Measurements from ENCODE around the gene NFIL3. TPM values are rescaled to one million over a fixed set of nuclear protein-coding genes. Genes with fewer than 3 reads are reported as not detected.
A peak's percentile ranks its signal among the peaks of the same experiment; 100 is the strongest.
"Not testable (repeated sequence)": the region's sequence is repeated elsewhere in the genome, so short reads cannot be mapped to it uniquely, and the experiment has no call there.

The NFIL3 gene
- total and polyA plus RNA-seq, 2 of the 8 experiments (the other 6 are each of a cell fraction or from before 2014, with no cell fraction given) = 3.4 to 13.5 TPM

DNA sequence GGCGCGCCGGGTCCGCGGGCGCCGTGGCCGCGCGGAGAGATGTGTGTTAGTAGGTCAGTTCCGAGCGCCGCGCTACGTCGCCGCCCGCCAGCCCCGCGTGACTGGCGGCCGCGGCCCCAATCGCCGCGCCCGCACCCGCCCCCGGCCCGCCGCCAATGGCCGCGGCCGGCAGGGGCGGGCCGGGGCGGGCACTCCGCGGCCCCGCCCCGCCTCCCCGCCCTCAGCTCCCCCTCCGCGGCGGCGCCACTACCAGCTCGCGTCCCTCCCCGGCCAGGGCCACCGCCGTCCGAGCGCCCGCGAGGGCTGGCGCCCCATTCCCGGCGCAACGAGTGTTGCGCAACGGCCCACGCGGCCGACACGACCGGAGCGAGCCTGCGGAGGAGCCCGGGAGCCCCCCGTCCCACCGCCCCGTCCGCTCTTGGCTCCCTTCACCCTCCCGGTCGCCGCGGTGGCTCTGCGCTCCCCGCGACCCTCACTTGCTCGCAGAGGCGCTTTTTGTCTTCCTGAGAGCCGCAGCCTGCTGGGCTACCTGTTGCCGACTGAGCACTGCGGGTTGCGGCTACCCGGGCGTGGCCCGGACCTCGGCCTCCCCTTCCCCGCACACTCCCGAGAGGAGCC is at the start of gene NFIL3 (continued):
- TF ChIP-seq NRF1 (IDR thresholded peaks at IDR 0.05; ENCODE audit: low read depth, low read length) (no peak), CREB1 (IDR thresholded peaks at IDR 0.05) (peak; percentile 79), YY1 (IDR thresholded peaks at IDR 0.05; ENCODE audit: low read depth, low read length) (0 out of 2 replicates have a peak, but pooled peaks have one; percentile 24), PHF8 (conservative IDR thresholded peaks at IDR 0.05; ENCODE audit: low read depth, low read length) (peak; percentile 46)

DNA sequence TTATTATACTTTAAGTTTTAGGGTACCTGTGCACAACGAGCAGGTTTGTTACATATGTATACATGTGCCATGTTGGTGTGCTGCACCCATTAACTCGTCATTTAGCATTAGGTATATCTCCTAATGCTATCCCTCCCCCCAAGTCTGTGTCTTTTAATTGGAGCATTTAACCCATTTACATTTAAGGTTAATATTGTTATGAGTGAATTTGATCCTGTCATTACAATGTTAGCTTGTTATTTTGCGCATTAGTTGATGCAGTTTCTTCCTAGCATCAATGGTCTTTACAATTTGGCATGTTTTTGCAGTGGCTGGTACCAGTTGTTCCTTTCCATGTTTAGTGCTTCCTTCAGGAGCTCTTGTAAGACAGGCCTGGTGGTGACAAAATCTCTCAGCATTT is 47.9 kb upstream of the NFIL3 start:
- FAIRE-seq; H2BK12ac ChIP-seq (ENCODE audit: low read depth, low read length); H3K23me2 ChIP-seq (ENCODE audit: low read depth, low read length); H4K20me1 ChIP-seq (replicated peaks in 1 of 2; ENCODE audit: control insufficient read depth in 1 of 2, insufficient read depth in 2 of 2, low read length in 2 of 2); H3K56ac ChIP-seq (replicated peaks; ENCODE audit: insufficient read length, low read depth, low read length); H4K91ac ChIP-seq (replicated peaks; ENCODE audit: insufficient read length, low read length); H2BK5ac ChIP-seq (ENCODE audit: low read depth, low read length); H3K27me3 ChIP-seq (replicated peaks in 1 of 4; ENCODE audit: control insufficient read depth in 3 of 4, extremely low read depth in 1 of 4, insufficient read depth in 3 of 4, low read length in 3 of 4); CTCF ChIA-PET (ENCODE audit: partially characterized antibody); H3K9me3 ChIP-seq (ENCODE audit: insufficient read depth in 2 of 2, low read depth in 1 of 2, low read length in 1 of 2); H2BK120ac ChIP-seq (replicated peaks; ENCODE audit: low read depth, low read length); H4K5ac ChIP-seq (ENCODE audit: insufficient read length, low read depth, low read length); POLR2A ChIA-PET (ENCODE audit: partially characterized antibody); H3K79me1 ChIP-seq (ENCODE audit: low read depth, low read length); H2AK5ac ChIP-seq (ENCODE audit: low read depth, low read length); H3K27ac ChIP-seq (ENCODE audit: low read depth, low read length); H3K79me2 ChIP-seq (ENCODE audit: control insufficient read depth in 1 of 2, insufficient read depth in 2 of 2, low read length in 2 of 2); H2BK15ac ChIP-seq (ENCODE audit: low read length); H3K23ac ChIP-seq (ENCODE audit: insufficient read length); H3K18ac ChIP-seq (ENCODE audit: extremely low read depth, low read length); H3K4me2 ChIP-seq (ENCODE audit: insufficient read depth in 1 of 2, low read depth in 2 of 2, low read length in 2 of 2); H3K9ac ChIP-seq (replicated peaks in 1 of 4; ENCODE audit: extremely low read depth in 1 of 4, low read depth in 3 of 4, low read length in 3 of 4); H4K8ac ChIP-seq (ENCODE audit: extremely low read depth, insufficient read depth, low read length); H3K4ac ChIP-seq (replicated peaks; ENCODE audit: insufficient read length, low read depth, low read length); DNase-seq (ENCODE audit: low read depth in 1 of 2, low spot score in 2 of 2); H2BK20ac ChIP-seq (ENCODE audit: low read length); H3K4me1 ChIP-seq (replicated peaks in 1 of 4; ENCODE audit: control insufficient read depth in 3 of 4, insufficient read depth in 4 of 4, low read length in 3 of 4); H3K36me3 ChIP-seq (ENCODE audit: control insufficient read depth in 2 of 4, insufficient read depth in 4 of 4, low read length in 3 of 4); H3K14ac ChIP-seq (ENCODE audit: insufficient read length); H2AFZ ChIP-seq (ENCODE audit: low read length); H3K4me3 ChIP-seq (ENCODE audit: extremely low read depth in 1 of 4, insufficient read depth in 2 of 4, low read depth in 3 of 4, low read length in 4 of 4): not testable (repeated sequence)
- WGBS, 2 experiments (ENCODE audit: extremely low coverage in 1 of 2, insufficient coverage in 1 of 2, insufficient read length in 1 of 2, insufficient replicate concordance in 2 of 2, low coverage in 1 of 2, low lambda C conversion rate in 2 of 2, missing lambda C conversion rate in 1 of 2) = 87% methylated on average over 3 of the region's 3 CpGs; no CpG with 5 or more reads in 1 of the 2 experiments

Measured in H1 (cell line).